IMR-90 (cell line): ENCODE results near the gene PCK2.

Experiments
- CTCF ChIP-seq: conservative IDR thresholded peaks from 2 replicates; pipeline ENCODE4 v1.5.1; 2012; ENCODE audit warnings: mild to moderate bottlenecking, low read depth, low read length, improper control_type of control experiment
- MXI1 ChIP-seq: IDR thresholded peaks from 2 replicates; pipeline ENCODE4 v1.6.1; 2012; ENCODE audit warnings: low read depth, mild to moderate bottlenecking, low read length, moderate library complexity, borderline replicate concordance
- POLR2A ChIP-seq: IDR thresholded peaks from 2 replicates; pipeline ENCODE4 v1.6.1; 2012; ENCODE audit warnings: mild to moderate bottlenecking, low read depth, low read length
- RAD21 ChIP-seq: IDR thresholded peaks from 2 replicates; pipeline ENCODE4 v1.6.1; 2012; ENCODE audit warnings: low read length, improper control_type of control experiment

GRCh38 chr14:24086193-24086955, 7.7 kb upstream of the PCK2 start:
- TF ChIP-seq CTCF, result no peak
- no peak for TF ChIP-seq POLR2A
- no peak for TF ChIP-seq RAD21
- TF ChIP-seq MXI1, result no peak
